Left colon (tissue), 2 donors: Measurements from ENCODE around the gene AGO1. TPM values are rescaled to one million over a fixed set of nuclear protein-coding genes. Genes with fewer than 3 reads are reported as not detected.
"Not testable (repeated sequence)": the region's sequence is repeated elsewhere in the genome, so short reads cannot be mapped to it uniquely, and the experiment has no call there.

ENCODE experiments used
- ATAC-seq: fragments of 200-7000 bp; cut with Tn5 transposase; one replicate; pipeline ENCODE4 v1.9.1; 2020; ENCODE audit warnings: mild to moderate bottlenecking, moderate library complexity
- DNase-seq, 2 donors: peaks; one replicate each; pipeline ENCODE4 v3.0.0-alpha.2; 2020
- intact Hi-C, 2 donors: fragments of 100-400 bp; cut with DNase I in 1 of 2; cut with micrococcal nuclease in 1 of 2; formaldehyde crosslinking; loops; one replicate each; pipeline versions ENCODE4 v1.11.2 to v1.14.0; 2022; cut with DNase I, micrococcal nuclease
- total RNA-seq, 2 donors: library from RNA; stranded (reverse); fragmentation: NEBNext Ultra II Directional; extraction: Animal tissue kit (Norgen Biotek cat#: 25700); gene quantifications; one replicate each; pipeline ENCODE4 v1.2.1, GENCODE V29; 2021
- donor health status: DM: no; HTN: no; CAD: no.
- donor health status: DM: yes; HTN: yes; CAD: no.

The AGO1 gene
- total RNA-seq, 2 donors from 2014 or later: 23.7 to 25.1 TPM

GRCh38 chr1:35945327-35945726, 62.3 kb downstream of the AGO1 start:
- no peak for DNase-seq

GRCh38 chr1:35947547-35947946, 64.5 kb downstream of the AGO1 start:
- no peak for DNase-seq
- intact Hi-C loops: no loop called here

More at GRCh38 chr1:35945327-35945726, 62.3 kb downstream of the AGO1 start:
- no peak for ATAC-seq
- intact Hi-C loops: no loop called here

DNA sequence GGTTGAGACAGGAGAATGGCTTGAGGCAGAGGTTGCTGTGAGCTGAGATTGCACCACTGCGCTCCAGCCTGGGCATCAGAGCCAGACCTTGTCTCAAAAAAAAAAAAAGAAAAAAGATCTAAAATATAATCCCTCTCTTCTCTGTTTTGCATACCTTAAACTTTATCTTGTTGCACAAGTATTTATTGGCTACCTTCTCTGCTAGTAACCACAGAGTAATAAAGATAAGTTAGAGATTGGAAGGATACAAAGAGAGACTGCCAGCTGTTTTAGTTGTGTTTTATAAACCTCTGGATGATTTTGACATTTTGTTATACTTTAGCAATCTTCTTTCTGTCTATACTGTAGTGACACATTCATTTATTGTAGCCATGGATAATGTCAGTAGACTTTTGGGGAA, 75.5 kb downstream of the AGO1 start:
- DNase-seq (no peak), ATAC-seq (peak; percentile 74)
- intact Hi-C loops: no loop called here

More at GRCh38 chr1:35947547-35947946, 64.5 kb downstream of the AGO1 start:
- ATAC-seq: no peak

GRCh38 chr1:35959304-35959703, 76.3 kb downstream of the AGO1 start:
- no peak for DNase-seq
- intact Hi-C loops: no loop called here
- ATAC-seq: no peak

DNA sequence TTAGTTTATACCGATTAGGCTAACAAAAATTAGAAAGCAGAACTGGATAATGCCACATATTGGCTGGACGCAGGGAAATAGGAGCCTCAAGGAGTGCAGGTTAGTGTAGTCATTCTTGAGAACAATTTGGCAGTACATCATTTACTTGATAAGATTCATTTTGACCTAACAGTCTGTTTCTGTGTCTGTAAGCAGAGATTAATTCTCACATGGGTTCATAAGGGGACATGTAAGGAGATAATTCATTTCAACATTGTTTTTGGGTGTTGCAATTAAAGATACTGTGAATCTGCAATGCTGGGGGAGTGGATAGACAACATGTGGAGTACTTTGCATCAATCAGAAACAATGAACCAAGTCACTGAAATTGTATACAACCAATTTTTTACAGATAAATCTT, 79.9 kb downstream of the AGO1 start:
- DNase-seq: no peak

DNA sequence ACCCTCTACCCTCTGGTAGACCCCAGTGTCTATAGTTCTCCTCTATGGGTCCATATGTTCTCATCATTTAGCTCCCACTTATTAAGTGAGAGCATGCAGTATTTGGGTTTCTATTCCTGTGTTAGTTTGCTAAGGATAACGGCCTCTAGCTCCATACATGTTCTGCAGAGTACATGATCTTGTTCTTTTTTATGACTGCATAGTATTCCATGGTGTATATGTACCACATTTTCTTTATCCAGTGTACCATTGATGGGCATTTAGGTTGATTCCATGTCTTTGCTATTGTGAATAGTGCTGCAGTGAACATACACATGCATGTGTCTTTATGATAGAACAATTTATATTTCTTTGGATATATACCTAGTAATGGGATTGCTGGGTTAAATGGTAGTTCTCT, 81.3 kb downstream of the AGO1 start:
- intact Hi-C loops, ATAC-seq, DNase-seq: not testable (repeated sequence)

More for the DNA sequence above, 79.9 kb downstream of the AGO1 start:
- intact Hi-C loops: no loop called here
- ATAC-seq: no peak

GRCh38 chr1:35968396-35968795, 85.4 kb downstream of the AGO1 start:
- intact Hi-C loops: no loop called here
- DNase-seq (no peak), ATAC-seq (no peak)

GRCh38 chr1:35971601-35972000, 88.6 kb downstream of the AGO1 start:
- no peak for ATAC-seq
- intact Hi-C loops: no loop called here
- no peak for DNase-seq

DNA sequence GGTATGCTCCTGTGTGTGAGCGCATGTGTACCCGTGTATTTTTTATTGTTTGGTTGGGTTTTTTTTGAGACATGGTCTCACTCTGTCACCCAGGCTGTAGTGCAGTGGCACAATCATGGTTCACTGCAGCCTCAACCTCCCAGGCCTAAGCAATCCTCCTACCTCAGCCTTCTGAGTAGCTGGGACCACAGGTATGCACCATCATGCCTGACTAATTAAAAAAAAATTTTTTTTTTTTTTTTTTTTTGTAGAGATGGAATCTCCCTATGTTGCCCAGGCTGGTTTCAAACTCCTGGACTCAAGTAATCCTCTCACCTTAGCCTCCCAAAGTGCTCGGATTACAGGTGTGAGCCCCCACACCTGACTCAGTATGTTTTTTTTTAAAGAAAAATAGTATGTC, 89.6 kb downstream of the AGO1 start:
- ATAC-seq, DNase-seq, intact Hi-C loops: not testable (repeated sequence)

DNA sequence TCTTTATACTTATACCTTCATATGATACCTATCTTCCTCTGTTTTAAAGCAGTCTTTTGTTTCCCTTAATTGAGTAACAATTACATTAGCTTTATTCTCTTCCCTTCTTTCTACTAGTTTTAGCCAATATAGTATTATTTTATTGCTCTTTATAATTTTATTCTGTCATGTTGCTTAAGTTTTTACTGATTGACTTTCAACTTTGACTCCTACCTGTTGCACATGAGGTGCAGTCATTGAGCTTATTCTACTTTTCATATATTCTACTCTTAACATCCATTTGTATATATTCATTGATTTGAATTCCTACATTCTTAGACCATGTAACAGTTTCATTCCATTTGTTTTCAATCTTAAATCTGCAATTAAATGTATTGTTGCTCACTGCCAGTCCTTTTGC, 97.1 kb downstream of the AGO1 start:
- no peak for ATAC-seq
- no peak for DNase-seq
- intact Hi-C loops: no loop called here

Other genes with a start within 250 kb of the AGO1 start
- gene PSMB2, start 241.7 kb upstream of the AGO1 start, total RNA-seq: 10 to 100 TPM; 40.2 to 49.1 TPM
- gene C1orf216, start 164.3 kb upstream of the AGO1 start, total RNA-seq: 1 to 10 TPM; 1.9 to 3.1 TPM
- gene CLSPN, start 113.2 kb upstream of the AGO1 start, total RNA-seq: 1 to 10 TPM; 1.9 to 4.3 TPM
- gene AGO4, start 75.2 kb upstream of the AGO1 start, total RNA-seq: 10 to 100 TPM; 10.2 to 16.2 TPM
- gene AGO3, start 47.9 kb downstream of the AGO1 start, total RNA-seq: 10 to 100 TPM; 17.8 to 19.7 TPM
- not detected for gene TEKT2, start 200.9 kb downstream of the AGO1 start, total RNA-seq
- 10 to 100 TPM; 22.2 to 22.3 TPM for gene ADPRS, start 205.7 kb downstream of the AGO1 start, total RNA-seq
- 1 to 10 TPM in 1 of 2 donors, under 1 TPM in 1; 0.55 to 1.8 TPM for gene COL8A2, start 242.0 kb downstream of the AGO1 start, total RNA-seq